Measurements from ENCODE around the gene ZBTB7C. TPM values are rescaled to one million over a fixed set of nuclear protein-coding genes. Genes with fewer than 3 reads are reported as not detected.

The ZBTB7C gene
- total RNA-seq, 1 donor from 2014 or later, result 0.11 TPM

- Mint-ChIP-seq H3K4me1 (ENCODE audit: unreplicated experiment) (peaks cover 6% of the 10 kb centered on the region), H3K4me3 (ENCODE audit: unreplicated experiment) (no peak overlapping the region), H3K36me3 (ENCODE audit: unreplicated experiment) (no peaks in the 10 kb centered on the region), H3K27me3 (ENCODE audit: unreplicated experiment) (peaks cover 30% of the 10 kb centered on the region), H3K27ac (ENCODE audit: unreplicated experiment) (no peak overlapping the region), H3K9me3 (ENCODE audit: unreplicated experiment) (no peaks in the 10 kb centered on the region)
- no peak for DNase-seq (ENCODE audit: extremely low spot score, unreplicated experiment)
- no peak for TF ChIP-seq CTCF (IDR thresholded peaks at IDR 0.05)
Observed at GRCh38 chr18:48164701-48165100, 244.5 kb downstream of the ZBTB7C start.

- TF ChIP-seq CTCF (IDR thresholded peaks at IDR 0.05), result no peak
- Mint-ChIP-seq H3K4me3 (ENCODE audit: unreplicated experiment) (no peak overlapping the region), H3K4me1 (ENCODE audit: unreplicated experiment) (peaks cover 6% of the 10 kb centered on the region), H3K9me3 (ENCODE audit: unreplicated experiment) (no peaks in the 10 kb centered on the region), H3K27me3 (ENCODE audit: unreplicated experiment) (peaks cover 25% of the 10 kb centered on the region), H3K36me3 (ENCODE audit: unreplicated experiment) (no peaks in the 10 kb centered on the region), H3K27ac (ENCODE audit: unreplicated experiment) (no peak overlapping the region)
- DNase-seq (ENCODE audit: extremely low spot score, unreplicated experiment), result no peak
Observed at GRCh38 chr18:48164116-48164515, 245.1 kb downstream of the ZBTB7C start.

GRCh38 chr18:48163738-48164115 lies 245.5 kb downstream of the ZBTB7C start:
- peaks cover 6% of the 10 kb centered on the region for H3K4me1 Mint-ChIP-seq (ENCODE audit: unreplicated experiment)
- no peak for DNase-seq (ENCODE audit: extremely low spot score, unreplicated experiment)
- H3K36me3 Mint-ChIP-seq (ENCODE audit: unreplicated experiment), result no peaks in the 10 kb centered on the region
- H3K4me3 Mint-ChIP-seq (ENCODE audit: unreplicated experiment), result no peak overlapping the region
- no peak overlapping the region for H3K27ac Mint-ChIP-seq (ENCODE audit: unreplicated experiment)
- peaks cover 22% of the 10 kb centered on the region for H3K27me3 Mint-ChIP-seq (ENCODE audit: unreplicated experiment)
- no peak for TF ChIP-seq CTCF (IDR thresholded peaks at IDR 0.05)
- H3K9me3 Mint-ChIP-seq (ENCODE audit: unreplicated experiment), result no peaks in the 10 kb centered on the region

- Mint-ChIP-seq H3K27me3 (ENCODE audit: unreplicated experiment) (peaks cover 19% of the 10 kb centered on the region), H3K4me1 (ENCODE audit: unreplicated experiment) (peaks cover 6% of the 10 kb centered on the region), H3K4me3 (ENCODE audit: unreplicated experiment) (no peak overlapping the region), H3K27ac (ENCODE audit: unreplicated experiment) (no peak overlapping the region), H3K36me3 (ENCODE audit: unreplicated experiment) (no peaks in the 10 kb centered on the region), H3K9me3 (ENCODE audit: unreplicated experiment) (no peaks in the 10 kb centered on the region)
- DNase-seq (ENCODE audit: extremely low spot score, unreplicated experiment), result no peak
- TF ChIP-seq CTCF (IDR thresholded peaks at IDR 0.05), result no peak
Observed at GRCh38 chr18:48162956-48163737, 246.0 kb downstream of the ZBTB7C start.

- no peak overlapping the region for H3K27ac Mint-ChIP-seq (ENCODE audit: unreplicated experiment)
- H3K36me3 Mint-ChIP-seq (ENCODE audit: unreplicated experiment), result no peaks in the 10 kb centered on the region
- TF ChIP-seq CTCF (IDR thresholded peaks at IDR 0.05), result no peak
- peaks cover 15% of the 10 kb centered on the region for H3K27me3 Mint-ChIP-seq (ENCODE audit: unreplicated experiment)
- no peak for DNase-seq (ENCODE audit: extremely low spot score, unreplicated experiment)
- H3K9me3 Mint-ChIP-seq (ENCODE audit: unreplicated experiment), result no peaks in the 10 kb centered on the region
- peaks cover 6% of the 10 kb centered on the region for H3K4me1 Mint-ChIP-seq (ENCODE audit: unreplicated experiment)
- peak overlapping the region; percentile 66 for H3K4me3 Mint-ChIP-seq (ENCODE audit: unreplicated experiment)
Observed at GRCh38 chr18:48161911-48162698, 247.1 kb downstream of the ZBTB7C start.

All from osteocyte (in vitro differentiated cells).